Measurements from ENCODE around the gene ABCC4.
"Not testable (repeated sequence)": the region's sequence is repeated elsewhere in the genome, so short reads cannot be mapped to it uniquely, and the experiment has no call there.

The ABCC4 gene

DNA sequence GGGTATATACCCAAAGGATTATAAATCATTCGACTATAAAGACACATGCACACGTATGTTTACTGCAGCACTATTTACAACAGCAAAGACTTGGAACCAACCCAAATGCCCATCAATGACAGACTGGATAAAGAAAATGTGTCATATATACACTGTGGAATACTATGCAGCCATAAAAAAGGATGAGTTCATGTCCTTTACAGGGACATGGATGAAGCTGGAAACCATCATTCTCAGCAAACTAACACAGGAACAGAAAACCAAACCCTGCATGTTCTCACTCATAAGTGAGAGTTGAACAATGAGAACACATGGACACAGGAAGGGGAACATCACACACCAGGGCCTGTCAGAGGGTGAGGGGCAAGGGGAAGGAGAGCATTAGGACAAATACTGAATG, 102.6 kb downstream of the ABCC4 start:
- not testable (repeated sequence) for DNase-seq (ENCODE audit: low spot score)

GRCh38 chr13:95197548-95197947, 103.7 kb downstream of the ABCC4 start:
- no peak for DNase-seq (ENCODE audit: low spot score)

- no peak for DNase-seq (ENCODE audit: low spot score)
Measured at GRCh38 chr13:95195146-95195545, 106.1 kb downstream of the ABCC4 start.

DNA sequence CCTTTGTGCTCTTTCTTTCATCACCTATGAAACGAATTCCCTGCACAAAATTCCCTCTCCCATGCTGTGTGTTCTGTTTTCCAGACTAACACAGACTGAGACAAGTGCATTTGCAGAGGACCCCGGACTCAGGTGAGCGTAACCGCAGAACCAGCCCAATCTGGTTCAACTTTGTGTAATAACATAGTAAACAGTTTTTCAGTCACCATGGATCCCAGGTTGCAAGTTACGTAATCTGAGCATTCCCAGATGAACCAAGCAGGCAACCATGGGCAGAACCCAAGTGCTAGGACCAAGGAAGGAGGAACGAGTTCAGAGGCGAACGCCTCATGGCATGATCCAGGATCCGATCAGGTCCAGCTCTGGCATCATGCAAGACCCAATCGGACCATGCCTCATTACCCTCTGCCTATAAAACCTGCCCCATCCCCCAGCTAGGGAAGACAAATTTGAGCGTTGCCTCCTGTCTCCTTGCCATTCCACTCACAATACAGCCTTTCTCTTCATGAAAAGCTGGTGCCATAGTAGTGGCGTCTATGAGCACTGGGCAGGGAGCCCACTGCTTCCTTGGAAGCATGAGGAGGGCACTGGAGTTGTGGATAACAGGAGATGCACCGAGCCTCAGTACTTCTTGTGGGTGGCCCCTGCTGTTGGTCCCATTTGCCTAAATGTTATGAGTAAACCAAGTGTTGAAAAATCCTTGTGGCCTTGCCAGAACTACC, 107.6 kb downstream of the ABCC4 start:
- DNase-seq (ENCODE audit: low spot score), result no peak

DNA sequence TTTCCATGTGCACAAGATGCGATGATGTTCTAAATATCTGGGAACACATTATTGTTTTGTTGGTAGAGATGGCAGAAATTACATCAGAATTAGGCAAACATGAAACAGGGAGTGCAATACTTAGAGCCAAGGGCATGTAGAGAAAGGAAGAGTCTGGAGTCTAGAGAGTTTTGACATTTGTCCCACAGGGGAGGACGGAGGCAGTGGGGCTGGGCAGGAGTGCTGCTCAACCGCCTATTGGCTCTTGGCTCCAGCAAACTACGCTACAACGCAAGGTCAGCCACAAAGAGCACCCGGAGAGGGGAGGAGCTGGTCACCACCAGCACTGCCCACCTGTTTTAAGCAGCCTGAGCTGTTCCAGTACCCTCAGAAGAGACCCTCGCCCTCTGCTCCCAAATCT, 108.3 kb downstream of the ABCC4 start:
- DNase-seq (ENCODE audit: low spot score), result no peak

- DNase-seq (ENCODE audit: low spot score), result not testable (repeated sequence)
Measured at GRCh38 chr13:95192564-95192945, 108.7 kb downstream of the ABCC4 start.

GRCh38 chr13:95191821-95192563, 109.3 kb downstream of the ABCC4 start:
- DNase-seq (ENCODE audit: low spot score), result peak; percentile 46

DNA sequence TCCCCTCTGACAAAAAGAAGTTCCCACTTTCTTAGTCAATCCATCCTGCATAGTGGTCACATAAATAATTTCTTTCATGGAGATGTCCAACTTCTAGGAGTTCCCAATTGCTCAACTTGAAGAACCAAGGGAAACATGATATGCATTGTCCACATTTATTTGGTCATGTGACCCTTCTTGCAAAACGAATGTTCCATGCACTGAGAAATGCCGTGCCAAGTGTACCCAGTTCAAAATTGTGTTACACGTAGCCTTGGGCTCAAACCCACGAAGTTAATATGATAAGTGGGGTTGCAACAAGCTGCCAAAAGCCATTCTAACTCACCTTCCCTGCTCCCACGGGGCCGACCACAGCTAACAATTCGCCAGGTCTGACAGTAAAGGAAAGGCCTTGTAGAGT, 113.1 kb downstream of the ABCC4 start:
- DNase-seq (ENCODE audit: low spot score), result no peak

DNA sequence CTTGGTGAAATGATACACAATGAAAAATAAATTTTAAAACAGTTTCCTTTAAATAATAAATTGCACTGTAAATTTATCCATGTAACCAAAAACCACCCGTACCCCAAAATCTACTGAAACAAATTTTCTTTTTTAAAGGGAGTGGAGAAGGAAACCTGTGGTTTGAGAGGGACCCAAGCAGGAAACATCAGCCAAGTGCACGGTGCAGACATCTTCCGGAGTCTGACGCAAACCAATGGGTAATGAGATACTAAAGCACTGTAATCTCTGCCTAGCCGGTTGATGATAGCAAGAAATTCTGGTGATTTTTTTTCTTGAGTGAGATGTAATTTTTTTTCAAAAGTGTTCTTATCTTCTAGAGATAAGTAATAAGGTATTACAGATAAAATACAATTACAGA, 115.4 kb downstream of the ABCC4 start:
- peak; percentile 77 for DNase-seq (ENCODE audit: low spot score)

DNA sequence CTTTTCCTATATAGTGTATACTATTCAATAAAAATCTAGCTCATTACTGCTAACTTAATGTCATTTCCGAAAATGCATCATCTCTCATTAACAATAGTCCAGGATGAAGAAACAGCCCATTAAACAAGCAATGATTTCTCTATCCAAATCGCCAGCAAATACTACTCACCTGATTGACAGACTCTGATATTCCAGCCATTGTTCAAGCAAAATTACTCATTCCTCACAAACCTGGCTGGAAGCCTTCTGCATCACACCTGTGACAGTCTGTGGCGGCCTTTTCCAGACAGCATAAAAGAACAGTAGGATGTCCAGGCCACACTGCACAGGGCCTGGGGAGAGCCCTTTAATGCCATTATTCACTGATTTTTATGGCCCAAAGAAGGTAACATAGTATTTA, 115.9 kb downstream of the ABCC4 start:
- no peak for DNase-seq (ENCODE audit: low spot score)

DNA sequence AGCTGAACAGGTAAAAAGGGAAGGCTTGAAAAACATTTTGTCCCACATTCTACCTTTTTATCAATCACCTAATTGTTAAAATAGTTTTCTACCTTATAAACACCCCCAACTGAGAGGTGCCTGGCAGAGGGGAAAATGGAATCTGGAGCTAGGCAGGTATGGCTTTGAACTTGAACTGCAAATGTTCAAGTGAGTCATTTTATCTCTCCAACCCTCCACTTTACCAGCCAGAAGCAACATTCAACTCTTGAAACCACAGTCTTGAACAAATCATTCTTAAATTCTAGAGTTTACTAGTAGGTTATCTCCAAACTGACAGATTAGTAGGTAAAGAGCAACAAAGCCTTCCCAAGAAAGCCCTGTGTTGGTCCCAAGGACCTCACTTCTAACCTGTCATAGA, 116.9 kb downstream of the ABCC4 start:
- no peak for DNase-seq (ENCODE audit: low spot score)

GRCh38 chr13:95182570-95183265, 118.5 kb downstream of the ABCC4 start:
- no peak for DNase-seq (ENCODE audit: low spot score)

GRCh38 chr13:95181586-95181985, 119.7 kb downstream of the ABCC4 start:
- DNase-seq (ENCODE audit: low spot score), result no peak

DNA sequence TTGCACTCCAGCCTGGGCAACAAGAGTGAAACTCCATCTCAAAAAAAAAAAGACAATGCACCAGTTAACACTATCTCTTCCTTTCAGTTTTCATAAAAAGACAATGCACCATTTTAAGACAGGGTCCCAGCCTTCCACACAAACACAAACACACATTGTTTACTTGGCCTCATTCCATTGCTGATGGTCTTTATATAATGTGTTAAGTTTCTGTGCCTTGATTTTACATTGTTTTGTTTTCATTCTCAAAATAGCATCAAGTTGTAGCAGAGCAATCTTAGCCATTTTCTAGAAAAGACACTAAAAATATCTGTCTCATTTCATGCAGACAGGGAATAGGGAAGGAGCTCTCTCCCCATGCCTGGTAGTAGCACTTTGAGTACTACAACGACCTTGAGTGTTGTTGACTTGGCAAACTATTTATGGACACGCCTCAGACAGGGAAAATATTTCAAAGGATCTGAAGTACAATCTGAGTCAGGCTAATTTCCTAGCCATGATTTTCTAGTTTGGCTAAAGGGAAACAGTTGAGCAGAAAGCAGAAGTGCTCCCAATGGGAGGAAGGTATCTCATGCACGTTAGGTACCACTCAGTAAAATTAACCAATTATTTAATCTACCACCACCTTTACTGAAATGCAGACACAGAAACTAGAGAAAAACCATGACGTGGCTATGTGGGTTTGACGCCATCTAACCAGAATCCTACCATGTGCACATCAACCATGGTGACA, 120.6 kb downstream of the ABCC4 start:
- DNase-seq (ENCODE audit: low spot score), result no peak

GRCh38 chr13:95176611-95177259, 124.5 kb downstream of the ABCC4 start:
- peak; percentile 67 for DNase-seq (ENCODE audit: low spot score)

DNA sequence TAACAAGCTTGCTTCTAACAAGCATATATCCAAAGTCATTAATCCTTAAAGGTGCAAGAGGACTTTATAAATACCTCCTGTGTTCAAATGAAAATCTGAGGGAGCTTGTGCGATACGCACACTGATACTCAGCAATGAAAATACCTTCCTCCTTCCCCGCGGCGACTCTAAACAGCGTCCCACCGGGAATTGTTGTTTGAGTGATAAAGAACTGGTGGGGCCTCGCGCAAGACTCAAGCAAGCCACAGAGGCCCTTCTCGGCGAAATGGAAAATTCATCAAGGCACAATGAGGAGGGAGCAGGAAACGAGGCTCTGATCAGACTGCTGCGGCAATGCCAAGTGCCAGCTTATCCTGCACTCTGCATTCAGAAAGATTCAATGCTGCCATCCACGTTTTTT, 126.7 kb downstream of the ABCC4 start:
- DNase-seq (ENCODE audit: low spot score), result no peak

DNA sequence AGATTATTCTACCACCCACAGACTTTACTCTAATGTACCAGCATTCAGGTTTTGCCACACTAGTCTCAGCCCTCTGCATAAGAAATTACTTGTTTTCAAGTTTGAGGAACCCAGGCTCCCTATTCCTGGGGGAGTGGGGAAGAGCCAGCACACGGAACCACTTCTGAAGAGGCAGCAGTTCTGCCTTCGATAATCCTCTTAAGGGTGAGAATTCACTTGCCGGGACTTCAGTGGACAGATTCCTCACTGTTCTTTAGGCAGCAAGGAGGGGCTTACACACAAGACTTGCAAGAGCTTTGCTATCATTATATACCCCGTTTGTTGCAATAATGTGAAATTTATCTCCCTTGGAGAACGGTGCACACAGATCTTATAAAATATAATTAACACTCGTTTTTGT, 133.1 kb downstream of the ABCC4 start:
- no peak for DNase-seq (ENCODE audit: low spot score)

GRCh38 chr13:95167003-95167402, 134.2 kb downstream of the ABCC4 start:
- not testable (repeated sequence) for DNase-seq (ENCODE audit: low spot score)

DNA sequence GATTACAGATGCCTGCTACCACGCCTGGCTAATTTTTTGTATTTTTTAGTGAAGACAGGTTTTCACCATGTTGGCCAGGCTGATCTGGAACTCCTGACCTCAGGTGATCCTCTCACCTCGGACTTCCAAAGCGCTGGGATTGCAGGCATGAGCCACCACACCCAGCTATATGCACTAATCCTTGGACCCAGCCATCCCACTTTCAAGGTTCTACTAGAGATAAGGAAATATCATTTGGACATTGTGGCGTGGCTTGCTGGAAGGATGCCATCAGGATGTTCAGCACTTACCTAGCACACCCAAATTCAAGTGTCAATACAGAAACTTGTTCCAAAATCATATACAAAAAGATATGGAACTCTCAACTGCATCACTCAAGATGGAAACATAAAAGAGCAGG, 136.4 kb downstream of the ABCC4 start:
- DNase-seq (ENCODE audit: low spot score), result no peak

DNA sequence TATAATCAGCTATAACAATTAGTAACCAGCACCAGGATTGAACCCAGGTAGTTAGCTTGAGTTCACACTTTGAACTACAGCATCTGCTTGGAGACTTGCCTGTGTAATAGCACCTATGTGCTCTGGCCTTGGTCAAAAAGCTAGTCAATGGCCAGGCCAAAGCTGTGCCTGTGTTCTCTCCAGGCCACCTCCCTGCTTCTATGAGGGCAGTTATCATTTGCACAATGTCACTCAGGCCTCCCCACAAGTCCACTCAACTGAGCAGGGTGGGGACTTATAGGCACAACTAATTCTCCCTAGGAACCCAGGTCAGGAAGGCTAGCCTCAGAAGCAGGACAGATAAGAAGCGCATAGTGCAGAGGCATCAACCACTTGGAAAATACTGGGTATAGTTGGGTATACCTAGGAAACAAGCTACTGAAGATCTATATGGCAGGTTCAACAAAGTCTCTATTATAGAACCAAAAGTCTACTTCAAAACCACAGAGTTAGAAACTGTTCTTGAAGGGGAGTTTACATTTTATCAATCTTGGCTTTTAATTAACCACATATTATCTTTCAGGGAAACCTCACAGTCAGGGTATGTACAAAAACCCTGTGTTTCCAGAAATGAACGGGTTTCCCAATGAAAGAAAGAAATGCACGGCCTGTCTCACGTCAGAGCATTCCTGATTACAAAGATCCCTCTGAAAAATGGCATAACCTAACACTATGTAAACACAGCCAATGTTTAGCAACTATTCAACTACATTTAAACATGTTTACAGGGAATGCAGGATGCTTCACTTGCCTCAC, 140.9 kb downstream of the ABCC4 start:
- no peak for DNase-seq (ENCODE audit: low spot score)

- DNase-seq (ENCODE audit: low spot score), result no peak
Measured at GRCh38 chr13:95159458-95159857, 141.8 kb downstream of the ABCC4 start.

All from CD4-positive, alpha-beta T cell treated with Interleukin-6 at 100 ng/mL for 8 hours (primary cell).